ENCODE data around the gene IL4.

IL4 gene

GRCh38 chr5:132673939-132674630 is at the start of gene IL4:
Gene IL4 (plus strand): TSS chr5:132673989. CDS start chr5:132674051, 62 bp downstream.
- no peak for FAIRE-seq

DNA sequence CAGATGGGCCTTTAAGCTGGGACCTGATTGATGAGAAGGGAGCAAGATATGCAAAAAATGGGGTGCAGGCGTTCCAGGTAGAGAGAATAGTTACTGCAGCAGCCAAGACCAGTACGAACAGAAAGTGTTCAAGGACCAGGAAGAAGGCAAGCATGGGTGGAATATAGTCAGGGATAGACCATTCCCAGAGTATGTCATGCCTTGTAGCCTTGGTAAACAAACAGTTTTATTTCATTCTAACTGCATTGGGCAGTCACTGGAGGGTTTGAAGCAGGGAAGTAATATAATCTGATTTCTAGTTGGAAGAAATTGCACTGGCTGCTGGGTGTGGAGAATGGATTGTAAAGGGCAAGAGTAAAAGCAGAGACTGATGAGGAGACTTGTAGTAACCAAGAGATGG is 46.3 kb upstream of the IL4 start:
- FAIRE-seq = no peak

DNA sequence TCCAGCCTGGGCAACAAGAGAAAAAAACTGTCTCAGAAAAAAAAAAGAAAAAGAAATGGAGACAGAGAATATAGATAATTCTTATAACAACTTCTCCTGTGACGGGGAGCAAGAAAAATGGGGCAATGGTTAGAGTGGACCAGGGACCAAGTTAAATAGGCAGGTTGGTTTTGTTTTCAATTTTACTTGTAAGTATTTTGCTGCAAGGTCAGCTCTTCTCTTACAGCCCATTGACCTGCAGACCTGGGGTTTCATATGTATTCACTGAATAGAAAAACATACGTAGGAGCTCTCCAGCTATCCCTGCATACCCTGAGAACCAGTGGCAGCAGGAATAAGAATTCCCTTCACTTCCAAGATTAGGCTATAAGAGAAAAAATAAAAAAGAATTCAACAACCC is 45.0 kb upstream of the IL4 start:
- no peak for FAIRE-seq

- FAIRE-seq = no peak
Measured at GRCh38 chr5:132629230-132629944, 44.4 kb upstream of the IL4 start.

- FAIRE-seq = peak; percentile 14
Measured at GRCh38 chr5:132633587-132633986, 40.2 kb upstream of the IL4 start.

DNA sequence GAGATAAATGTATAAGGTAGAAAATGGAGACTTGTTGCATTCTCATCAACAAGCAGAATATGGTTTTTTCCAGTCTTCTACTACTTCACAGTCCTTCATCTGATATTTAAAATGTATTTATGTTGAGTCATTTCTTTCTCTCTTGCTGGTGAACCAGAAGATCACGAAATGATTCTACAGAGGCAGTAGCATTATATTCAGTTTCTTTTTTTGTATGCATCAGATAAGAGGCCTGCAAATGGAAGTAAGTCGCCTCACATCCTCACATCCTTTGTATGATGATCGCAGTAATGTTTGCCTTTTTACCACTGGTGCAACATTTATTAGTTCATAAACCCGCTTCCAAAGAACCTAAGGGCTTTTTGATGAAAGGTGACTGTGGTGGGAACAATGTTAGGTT is 37.9 kb upstream of the IL4 start:
- FAIRE-seq = no peak

GRCh38 chr5:132637241-132637640 is 36.5 kb upstream of the IL4 start:
- FAIRE-seq = no peak

DNA sequence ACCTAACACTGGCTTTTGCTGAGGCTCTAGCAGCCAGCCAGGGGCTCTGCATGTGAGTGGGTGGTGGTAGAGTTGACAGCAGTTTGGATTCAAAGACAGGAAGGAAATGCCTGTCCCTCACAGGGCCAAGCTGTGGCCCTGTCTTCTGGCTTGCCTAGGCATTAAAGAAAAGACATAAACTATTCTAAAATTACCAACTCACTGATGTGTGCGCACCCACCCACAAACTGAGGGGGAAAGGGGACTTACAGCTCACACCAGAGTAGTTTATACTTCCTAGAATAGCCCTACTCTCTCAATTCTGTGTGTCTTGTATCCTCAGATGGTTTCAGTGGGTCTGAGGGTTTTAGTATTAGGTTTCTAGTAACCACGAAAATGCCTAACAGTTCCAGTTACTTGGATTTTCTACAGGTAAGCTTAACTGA is 34.1 kb upstream of the IL4 start:
- FAIRE-seq = no peak

DNA sequence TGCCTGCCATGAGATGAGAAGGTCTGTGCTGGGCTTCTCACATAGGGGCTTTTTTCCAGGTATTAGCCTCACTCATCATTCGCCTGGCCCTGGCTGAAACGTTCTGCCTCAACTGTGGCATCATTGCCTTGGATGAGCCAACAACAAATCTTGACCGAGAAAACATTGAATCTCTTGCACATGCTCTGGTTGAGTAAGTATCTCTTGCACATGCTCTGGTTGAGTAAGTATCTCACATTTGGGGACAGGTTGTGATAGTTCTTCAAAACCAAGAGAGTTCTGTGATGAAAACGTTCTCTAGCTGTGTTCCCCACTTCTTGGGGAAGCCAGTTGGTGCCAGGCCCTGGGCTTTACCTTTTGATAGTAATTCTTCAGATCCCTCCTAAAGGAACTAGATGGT is 33.2 kb upstream of the IL4 start:
- FAIRE-seq = no peak

- no peak for FAIRE-seq
Measured at GRCh38 chr5:132641241-132641723, 32.5 kb upstream of the IL4 start.

- no peak for FAIRE-seq
Measured at GRCh38 chr5:132641841-132642240, 31.9 kb upstream of the IL4 start.

DNA sequence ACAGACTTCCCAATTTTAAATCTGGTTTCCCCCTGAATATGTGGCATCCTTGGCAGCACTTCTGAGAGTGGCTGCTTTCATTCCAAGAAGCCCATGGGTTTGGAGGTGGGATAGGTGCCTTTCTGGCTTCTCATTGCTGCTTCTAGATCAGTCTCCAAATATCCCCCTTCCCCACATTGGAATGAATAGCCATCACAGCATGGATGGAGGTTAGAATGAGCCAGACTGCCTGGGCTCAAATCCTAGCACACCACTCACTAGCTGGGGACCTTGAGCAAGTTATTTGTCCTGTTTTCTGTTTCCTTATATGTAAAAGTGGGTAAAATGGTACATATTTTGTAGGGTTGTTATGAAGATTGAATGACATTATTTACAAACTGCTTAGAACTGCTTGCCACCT is 29.6 kb upstream of the IL4 start:
- FAIRE-seq = no peak

DNA sequence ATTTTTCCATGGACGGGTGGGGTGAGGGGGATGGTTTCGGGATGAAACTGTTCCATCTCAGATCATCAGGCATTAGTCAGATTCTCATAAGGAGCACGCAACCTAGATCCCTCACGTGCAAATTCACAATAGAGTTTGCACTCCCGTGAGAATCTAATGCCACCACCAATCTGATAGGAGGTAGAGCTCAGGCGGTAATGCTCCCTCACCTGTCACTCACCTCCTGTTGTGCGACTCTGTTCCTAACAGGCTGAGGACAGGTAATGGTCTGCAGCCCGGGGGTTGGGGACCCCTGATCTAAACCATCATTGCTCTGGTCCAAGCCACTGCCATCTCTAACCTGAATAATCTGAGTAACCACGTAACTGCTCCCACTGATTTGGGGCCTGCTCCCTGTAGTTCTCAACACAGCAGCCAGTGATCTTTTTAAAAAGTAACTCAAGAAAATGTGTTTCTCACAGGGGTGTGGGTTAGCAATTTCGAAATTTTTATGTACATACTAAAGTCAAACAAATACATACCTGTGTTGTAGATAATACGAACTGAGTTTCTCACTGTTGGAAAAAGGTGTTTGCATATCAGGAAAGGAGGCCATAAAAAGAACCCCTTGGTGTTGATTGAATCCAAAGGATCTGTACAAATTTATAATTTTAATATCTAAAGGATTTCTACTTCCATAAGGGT is 27.1 kb upstream of the IL4 start:
- no peak for FAIRE-seq

DNA sequence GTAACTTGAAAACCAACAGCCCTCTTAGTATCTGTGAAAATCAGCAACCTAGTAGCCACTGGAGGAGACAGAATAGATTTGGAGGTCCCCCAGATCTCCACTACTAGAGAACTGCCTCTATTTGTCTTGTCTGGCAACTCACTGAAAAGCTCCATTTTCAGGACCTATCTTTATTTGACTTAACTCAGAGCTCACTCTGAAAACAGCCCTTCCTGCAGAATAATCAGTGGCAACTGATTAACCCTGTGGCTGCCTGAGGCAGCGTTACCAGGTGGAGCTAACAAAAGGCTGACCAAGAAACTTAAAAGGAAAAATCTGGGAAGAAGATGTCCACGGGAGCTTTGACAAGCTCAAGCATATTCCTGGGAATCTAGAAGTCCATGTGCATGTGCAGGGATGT is 26.3 kb upstream of the IL4 start:
- FAIRE-seq = no peak

DNA sequence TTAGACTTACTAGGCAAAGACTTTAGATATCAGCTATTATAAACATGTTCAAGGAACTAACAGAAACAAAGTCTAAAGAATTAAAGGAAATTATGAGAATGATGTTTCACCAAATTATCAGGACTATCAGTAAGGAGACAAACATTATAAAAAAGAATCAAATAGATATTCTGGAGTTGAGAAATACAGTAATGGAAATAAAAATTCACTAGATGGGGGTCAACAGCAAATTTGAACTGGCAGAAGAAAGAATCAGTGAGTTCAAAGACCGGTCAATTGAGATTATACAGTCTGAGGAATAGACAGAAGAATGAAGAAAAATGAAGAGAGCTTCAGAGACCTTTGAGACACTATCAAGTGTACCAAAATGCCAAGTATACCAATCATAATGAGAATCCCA is 25.4 kb upstream of the IL4 start:
- FAIRE-seq = no peak

DNA sequence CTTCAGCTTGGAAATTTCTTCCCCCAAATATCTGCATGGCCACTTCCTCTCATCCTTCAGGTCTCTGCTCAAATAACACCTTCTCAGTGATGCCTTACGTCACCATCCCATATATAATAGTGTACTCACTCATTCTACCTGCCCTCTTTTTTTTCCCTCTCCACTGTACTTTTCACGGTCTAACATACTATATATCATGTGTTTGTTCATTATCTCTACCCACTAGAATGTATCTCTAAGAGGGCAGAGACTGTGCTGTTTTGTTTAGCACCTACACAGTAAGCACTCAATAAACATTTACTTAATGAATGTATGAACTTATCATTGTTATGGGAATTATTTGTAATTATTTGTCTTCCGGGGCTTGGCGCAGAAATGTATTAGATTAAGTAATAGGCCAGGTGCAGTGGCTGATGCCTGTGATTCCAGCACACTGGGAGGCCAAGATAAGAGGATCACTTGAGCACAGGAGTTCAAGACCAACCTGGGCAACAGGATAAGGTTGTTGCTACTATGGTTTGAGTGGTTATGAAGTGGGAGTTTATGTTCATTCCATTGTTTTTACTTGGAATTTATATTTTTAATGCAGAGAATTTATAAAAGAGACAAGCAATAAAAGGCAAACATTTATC is 21.8 kb upstream of the IL4 start:
- FAIRE-seq = no peak

GRCh38 chr5:132653716-132654115 is 20.1 kb upstream of the IL4 start:
- no peak for FAIRE-seq

DNA sequence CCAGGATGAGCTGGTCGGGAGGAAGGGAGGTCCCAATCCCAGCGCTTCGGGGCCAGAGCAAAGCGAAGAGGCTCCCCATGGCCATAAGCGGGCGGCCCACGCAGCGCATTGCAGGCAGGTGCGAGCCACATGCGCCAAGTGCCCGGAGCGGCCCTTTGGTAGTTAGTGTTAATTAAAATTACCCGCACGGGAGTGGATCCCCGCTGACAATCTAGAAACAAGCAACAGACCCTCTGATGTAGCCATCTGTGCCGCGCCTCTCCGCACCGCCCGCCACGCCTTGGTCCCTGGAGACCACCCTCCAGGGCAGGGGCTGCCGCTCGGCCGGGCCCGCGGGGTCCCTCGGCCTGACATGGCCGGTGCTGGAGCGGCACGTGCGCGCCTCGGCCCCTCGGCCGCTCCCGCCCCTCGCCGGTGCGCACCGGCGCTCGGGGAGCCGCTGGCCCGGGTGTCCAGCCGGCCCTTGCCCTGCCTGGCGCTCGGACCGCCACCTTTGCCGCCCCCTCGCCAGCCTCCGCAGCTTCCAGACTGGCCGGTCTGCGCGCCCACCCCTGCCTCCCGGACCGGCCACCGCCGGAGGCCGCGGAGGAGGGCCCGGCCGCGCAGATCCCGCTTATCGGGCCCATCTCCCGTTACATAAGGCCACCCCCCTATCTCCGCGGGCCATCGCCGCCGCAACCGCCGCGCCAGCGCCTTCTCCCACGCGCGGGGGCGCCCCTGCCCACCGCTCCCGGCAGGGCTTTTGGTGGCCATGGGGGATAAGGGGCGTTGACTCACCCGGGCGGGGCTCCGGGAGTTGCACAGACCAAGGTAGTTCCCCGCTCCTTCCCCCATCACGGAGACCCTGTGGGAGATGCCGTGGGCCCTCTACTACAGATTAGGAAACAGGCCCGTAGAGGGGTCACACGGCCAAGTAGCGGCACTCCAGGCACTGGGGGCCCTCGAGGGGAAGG is 17.7 kb upstream of the IL4 start:
- no peak for FAIRE-seq

DNA sequence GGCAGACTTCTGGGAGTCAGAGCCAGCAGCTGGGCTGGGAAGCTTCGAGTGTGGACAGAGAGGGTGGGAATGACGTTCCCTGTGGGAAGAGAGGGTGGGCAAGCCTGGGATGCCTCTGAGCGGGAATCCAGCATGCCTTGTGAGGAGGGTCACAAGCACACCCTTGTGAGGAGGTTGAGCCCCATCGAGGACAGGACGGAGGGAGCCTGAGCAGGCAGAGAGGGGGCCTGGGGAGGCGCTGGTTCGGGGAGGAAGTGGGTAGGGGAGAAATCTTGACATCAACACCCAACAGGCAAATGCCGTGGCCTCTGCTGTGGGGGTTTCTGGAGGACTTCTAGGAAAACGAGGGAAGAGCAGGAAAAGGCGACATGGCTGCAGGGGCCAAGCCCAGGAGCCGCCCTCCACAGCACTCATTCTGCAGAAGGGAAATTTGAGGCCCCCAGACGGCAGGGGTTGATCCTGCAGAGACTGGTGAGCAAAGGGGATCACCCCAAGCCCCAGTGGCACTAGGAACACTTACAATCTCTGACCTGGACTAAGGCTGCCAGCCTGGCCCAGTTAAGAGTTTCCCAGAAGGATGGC is 16.9 kb upstream of the IL4 start:
- FAIRE-seq = no peak

DNA sequence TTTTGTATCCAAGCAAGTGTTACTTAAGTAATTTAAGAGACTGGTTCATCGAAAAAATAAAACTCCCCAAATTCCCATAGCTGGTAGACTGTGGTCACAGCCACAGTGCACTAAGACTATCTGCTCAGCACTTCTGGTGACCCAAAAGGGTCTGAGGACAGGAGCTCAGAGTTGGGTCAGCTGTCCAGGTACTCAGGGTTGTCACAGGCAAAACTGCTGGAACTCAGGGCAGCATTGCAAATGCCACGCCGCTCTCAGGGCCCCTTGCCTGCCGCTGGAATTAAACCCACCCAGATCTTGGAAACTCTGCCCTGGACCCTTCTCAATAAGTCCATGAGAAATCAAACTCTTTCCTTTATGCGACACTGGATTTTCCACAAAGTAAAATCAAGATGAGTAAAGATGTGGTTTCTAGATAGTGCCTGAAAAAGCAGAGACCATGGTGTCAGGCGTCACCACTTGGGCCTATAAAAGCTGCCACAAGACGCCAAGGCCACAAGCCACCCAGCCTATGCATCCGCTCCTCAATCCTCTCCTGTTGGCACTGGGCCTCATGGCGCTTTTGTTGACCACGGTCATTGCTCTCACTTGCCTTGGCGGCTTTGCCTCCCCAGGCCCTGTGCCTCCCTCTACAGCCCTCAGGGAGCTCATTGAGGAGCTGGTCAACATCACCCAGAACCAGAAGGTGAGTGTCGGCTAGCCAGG is 16.0 kb upstream of the IL4 start, which contains the start of gene IL13:
Gene IL13 (plus strand): TSS at position 498 of the 705 bp plus-strand sequence. CDS start 14 bp downstream, at position 512.
- FAIRE-seq = no peak
